HG02678 (cell line): ENCODE data around the gene FADS2.
A peak's percentile ranks its signal among the peaks of the same experiment; 100 is the strongest.

Experiments
- ATAC-seq: cut with Tn5 transposase; IDR thresholded peaks from one replicate; pipeline ENCODE4 v1.9.1; 2021; ENCODE audit warnings: mild to moderate bottlenecking, moderate library complexity; ENCODE audit not compliant: unreplicated experiment

FADS2 gene

DNA sequence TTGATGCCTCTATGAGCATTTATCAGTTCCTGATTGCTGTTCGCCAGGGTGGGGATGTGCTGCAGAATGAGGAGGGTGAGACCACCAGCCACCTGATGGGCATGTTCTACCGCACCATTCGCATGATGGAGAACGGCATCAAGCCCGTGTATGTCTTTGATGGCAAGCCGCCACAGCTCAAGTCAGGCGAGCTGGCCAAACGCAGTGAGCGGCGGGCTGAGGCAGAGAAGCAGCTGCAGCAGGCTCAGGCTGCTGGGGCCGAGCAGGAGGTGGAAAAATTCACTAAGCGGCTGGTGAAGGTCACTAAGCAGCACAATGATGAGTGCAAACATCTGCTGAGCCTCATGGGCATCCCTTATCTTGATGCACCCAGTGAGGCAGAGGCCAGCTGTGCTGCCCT lies 32.6 kb upstream of the FADS2 start:
- ATAC-seq, result no peak

DNA sequence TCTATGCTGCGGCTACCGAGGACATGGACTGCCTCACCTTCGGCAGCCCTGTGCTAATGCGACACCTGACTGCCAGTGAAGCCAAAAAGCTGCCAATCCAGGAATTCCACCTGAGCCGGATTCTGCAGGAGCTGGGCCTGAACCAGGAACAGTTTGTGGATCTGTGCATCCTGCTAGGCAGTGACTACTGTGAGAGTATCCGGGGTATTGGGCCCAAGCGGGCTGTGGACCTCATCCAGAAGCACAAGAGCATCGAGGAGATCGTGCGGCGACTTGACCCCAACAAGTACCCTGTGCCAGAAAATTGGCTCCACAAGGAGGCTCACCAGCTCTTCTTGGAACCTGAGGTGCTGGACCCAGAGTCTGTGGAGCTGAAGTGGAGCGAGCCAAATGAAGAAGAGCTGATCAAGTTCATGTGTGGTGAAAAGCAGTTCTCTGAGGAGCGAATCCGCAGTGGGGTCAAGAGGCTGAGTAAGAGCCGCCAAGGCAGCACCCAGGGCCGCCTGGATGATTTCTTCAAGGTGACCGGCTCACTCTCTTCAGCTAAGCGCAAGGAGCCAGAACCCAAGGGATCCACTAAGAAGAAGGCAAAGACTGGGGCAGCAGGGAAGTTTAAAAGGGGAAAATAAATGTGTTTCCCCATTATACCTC lies 32.1 kb upstream of the FADS2 start:
- ATAC-seq, result no peak

DNA sequence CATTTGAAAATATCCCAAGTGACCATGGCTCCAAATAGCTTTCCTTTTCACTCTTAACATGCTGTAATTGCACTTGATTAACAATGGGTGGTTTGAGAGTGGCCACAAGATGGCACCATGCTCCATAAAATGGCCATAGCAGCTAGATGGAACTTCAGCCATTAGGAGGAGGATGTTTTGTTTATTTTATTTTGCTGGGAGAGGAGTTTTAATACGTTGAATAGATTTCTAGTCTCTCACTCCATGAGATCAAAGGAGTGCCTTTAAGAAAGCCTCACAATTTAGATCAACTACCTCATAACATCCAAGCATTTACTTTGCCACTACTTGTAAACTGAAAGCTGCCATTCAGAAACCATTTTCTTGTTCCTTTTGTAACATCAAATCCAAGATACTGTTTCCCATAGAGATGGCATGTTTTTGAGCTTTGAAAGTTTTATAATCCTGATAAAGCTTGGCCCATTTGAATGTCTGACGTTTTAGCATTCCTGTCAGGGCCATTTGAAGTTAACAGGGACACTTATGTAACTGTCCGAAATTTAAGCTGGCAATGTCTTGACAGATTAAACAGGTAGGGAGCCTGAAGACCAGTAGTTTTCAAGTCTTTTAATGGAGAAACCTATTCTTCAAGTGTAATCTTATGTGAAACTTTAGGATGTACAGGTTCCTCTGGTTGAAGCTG lies 30.7 kb upstream of the FADS2 start:
- no peak for ATAC-seq

DNA sequence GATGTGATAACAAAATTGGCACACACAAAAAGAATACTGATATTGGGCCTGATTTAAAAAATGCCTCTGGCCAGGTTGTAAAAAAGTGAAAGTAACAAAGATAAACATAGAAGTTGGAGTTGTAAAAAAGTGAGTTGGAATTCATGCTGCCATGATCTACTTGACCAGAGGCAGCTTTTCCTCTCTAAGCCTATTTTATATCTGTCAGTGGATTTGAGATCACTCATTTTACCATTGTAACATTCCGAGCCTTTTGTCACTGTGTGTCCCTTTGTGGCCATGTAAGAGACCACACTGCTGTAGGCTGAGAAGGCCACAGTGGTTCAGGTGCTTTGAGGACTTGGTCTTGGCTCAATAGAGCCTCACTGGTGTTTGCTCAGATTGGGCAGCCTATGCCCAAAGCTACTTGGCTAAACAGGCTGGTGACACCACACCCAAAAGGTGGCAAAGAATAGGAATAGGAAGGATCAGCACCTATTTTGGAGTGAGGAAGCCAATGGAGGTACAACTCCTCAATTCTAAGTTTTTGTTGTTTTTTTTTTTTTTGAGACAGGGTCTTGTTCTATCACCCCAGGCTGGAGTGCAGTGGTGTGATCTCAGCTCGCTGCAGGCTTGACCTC lies 28.3 kb upstream of the FADS2 start:
- no peak for ATAC-seq

DNA sequence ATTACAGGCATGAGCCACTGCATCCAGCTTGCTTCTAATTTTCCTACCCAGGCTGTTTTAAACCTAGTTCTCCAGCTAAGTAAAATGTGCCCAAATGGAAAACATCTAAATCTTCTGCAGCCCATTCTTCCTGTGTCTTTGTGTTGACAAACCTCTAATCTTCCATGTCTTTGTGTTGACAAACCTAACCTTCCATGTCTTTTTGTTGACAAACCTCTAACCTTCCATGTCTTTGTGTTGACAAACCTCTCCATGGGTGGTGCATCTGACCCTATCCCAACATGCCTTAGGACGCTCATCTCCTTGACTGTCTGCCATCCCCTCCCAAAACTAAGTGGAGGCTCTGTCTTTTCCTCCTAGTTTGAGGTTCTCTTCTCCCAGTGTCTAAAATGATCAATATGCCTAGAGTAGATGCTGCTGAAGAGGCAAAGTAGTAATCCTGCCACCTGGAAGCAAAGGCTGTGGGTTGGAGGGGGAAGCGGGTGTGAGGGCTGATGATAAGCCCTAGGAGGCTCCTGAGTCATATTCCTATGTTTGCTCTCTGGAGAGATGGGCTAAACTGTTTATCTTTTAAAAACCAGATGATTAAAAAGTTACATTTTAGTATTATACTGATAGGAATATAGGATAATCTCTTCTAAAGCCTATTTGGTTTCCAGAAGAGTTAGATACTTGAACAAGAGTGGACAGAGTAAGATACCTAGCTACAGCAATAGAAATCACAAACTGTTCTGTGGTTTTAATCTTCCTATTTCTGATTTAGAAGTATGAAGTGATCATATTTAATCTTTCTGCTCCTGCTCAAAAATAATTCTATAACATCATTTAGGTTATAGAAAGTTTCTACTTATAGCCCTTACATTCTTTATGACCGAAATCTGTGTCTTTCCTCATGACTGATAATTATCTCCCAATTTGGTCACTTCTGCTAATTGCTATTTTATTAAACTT lies 27.5 kb upstream of the FADS2 start:
- ATAC-seq, result no peak

DNA sequence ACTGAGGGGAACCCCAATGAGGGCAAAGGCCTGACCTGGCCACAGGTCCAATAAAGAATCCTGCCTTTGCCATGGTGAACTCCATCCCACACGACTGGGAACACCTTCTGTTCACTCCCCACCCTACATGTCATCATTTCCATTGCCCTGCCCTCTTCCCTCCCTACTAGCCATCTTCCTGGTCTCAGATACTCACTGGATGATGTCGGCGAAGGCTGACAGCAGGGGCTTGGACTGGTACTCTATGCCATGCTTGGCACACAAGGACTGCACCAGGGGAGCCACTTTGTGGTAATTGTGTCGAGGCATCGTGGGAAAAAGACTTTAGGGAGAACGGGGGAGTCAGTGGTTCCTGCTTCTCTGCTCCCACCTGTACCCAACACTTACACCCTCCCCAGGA lies 25.5 kb upstream of the FADS2 start:
- ATAC-seq, result no peak

DNA sequence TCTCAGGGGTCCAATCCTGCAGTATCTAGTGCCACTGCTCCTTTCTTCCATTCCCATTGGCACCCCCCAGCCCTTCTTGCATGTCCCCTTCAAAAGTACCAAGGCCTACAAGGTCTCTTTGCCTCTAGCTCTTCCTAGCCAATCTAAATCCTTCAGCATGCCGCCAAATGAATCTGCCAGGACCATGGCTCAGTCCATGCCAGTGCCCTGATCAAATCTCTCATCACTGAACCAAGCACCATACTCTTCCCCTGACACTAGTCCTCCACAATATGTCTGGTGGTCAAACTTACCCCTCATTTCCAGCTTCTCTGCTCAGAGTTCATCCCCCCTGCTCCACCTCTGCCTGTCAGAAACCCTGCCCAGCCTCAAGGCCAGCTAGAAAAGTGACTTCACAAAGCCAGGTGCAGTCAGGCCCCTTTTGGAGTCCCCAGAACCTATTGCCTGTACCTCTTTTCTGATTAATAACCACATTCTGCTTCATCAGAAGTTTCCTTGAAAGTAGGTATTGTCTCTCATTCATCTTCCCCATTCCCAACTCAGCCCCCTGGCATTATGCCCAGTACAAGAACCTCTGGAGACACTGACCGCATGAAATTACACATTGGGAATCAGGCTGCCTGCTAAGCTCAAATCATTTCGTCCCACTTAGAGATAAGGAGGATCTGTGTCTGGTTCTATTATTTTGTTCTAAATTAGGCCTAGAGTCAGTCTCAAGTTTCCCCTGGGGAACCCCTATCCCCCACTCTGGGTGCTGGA lies 24.0 kb upstream of the FADS2 start:
- no peak for ATAC-seq

DNA sequence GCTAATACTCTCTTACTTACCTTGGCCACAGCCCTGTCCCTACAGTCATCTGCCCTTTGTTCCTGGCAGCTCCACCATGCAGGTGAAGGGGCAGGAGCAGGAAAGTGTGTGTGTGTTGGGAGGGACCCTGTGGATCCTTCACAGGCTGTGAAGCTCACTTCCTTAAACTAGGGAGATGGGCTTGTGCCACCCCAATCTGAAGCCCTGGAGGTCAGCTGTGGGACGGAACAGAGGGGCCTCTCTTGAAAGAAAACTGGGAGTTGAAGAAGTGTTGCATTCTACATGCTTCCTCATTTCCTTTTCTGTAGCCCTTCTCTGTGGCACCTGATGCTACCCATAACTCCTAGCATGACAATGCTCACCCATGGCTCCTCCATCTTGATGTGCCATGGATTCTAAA lies 23.0 kb upstream of the FADS2 start:
- ATAC-seq, result no peak

DNA sequence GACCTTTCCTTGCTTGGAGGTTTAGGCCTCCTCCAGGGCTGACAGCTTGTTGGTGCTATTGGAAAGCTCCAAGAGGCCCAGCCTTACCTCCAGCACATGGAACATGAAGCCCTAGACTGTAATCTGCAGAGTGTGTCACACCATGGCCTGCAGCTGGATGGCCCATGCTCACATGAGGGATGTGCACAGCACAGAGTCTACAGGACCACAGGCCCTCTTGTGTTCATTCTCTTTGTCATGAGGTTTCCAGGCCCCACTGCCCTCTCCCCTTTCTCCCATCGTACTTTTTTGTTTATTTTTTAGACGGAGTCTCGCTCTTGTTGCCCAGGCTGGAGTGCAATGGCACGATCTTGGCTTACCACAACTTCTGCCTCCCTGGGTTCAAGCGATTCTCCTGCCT lies 21.3 kb upstream of the FADS2 start:
- no peak for ATAC-seq

DNA sequence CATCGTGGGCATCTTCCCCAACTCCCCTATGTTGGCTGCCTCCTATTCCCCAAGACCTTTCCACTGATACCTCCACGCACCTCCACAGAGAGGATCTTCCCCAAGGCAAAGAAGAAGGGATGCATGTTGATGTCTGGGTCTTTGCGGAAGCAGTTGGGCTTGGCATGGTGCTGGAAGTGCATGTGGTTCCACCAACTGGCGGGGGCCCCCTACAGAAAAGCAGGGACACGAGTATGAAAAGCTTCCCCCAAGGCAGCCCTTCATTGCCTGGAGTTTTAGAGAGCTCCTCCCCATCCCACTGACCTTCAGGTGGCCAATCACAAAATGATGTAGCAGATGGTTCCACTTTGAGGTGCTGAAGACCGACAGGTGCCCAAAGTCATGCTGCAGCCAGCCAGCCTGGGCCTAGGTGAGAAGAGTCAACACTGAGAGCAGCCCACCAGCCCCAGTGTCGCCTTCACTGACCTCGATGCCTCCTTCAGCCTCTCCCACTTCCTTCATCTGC lies 17.4 kb upstream of the FADS2 start:
- ATAC-seq, result no peak

DNA sequence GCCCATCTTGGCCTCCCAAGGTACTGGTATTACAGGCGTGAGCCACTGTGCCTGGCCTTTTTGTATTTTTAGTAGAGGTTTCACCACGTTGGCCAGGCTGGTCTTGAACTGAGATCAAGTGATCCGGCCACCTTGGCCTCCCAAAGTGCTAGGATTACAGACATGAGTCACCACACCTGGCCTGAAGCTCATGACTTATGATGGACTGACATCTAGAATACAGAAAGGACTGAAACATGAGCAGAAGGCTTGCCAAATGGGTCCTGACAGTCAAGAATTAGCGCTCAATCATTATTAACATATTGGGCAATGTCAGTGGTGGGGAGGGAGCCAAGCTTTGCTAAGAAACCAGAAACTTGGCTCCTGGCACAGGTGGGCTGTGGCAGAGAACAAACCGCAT lies 16.3 kb upstream of the FADS2 start:
- no peak for ATAC-seq

DNA sequence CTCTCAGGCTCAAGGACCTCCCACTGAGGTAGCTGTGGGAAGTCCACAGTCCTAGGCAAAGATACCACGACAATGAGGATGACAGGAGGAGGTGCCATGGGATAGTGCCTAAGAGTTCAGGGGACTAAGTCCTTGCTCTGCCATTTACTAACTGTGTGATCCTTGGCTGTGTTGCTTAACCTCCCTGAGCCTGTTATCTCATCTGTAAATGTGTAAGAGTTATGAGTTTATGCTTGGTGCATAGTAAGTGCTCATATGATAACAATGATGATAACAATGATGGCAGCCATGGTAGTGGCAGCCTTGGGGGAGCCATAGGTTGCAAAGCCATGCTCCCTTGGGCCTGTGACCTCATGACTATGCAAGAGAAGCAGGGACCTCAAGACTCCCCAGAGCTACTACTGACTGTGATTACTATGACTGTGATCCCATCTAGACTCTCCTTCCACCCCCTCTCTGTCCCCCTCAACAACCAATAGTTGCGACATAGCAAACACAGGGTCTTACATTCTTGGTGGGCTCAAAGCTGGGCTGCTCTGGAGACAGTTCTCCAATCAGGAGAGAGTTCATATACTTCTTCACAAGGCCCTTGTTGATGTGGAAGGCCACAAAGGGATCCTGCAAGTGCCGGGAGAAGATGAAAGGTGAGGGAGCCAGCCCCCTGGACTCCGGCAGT lies 15.2 kb upstream of the FADS2 start:
- ATAC-seq, result no peak

DNA sequence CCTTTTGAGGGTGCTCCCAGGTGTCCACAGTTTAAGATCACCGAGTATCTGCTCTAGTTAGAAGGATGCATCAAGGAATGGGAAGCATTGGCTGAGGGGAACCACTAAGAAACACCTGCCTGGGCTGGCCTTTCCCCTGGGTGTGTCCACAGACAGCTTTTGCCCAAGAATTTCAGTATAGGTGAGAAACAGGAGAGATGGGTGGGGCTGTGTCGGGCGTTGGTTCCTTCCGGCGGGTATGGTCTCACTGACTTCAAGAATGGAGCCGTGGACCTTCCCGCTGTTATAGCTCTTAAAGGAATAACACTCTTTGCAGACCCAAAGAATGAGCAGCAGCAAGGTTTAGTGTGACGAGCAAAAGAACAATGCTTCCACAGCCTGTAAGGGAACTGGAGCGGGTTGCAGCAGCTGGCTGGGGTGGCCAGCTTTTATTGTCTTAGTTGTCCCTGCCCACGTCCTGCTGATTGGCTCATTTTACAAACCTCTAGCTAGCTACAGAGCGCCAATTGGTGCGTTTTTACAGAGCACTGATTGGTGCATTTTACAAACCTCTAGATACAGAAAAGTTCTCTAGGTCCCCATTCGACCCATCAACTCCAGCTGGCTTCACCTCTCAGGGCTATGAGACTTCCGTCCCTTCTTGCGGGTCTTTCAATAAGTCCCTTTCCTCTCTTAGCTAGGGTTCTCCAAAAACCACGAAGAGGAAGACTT lies 13.7 kb upstream of the FADS2 start:
- ATAC-seq, result no peak

DNA sequence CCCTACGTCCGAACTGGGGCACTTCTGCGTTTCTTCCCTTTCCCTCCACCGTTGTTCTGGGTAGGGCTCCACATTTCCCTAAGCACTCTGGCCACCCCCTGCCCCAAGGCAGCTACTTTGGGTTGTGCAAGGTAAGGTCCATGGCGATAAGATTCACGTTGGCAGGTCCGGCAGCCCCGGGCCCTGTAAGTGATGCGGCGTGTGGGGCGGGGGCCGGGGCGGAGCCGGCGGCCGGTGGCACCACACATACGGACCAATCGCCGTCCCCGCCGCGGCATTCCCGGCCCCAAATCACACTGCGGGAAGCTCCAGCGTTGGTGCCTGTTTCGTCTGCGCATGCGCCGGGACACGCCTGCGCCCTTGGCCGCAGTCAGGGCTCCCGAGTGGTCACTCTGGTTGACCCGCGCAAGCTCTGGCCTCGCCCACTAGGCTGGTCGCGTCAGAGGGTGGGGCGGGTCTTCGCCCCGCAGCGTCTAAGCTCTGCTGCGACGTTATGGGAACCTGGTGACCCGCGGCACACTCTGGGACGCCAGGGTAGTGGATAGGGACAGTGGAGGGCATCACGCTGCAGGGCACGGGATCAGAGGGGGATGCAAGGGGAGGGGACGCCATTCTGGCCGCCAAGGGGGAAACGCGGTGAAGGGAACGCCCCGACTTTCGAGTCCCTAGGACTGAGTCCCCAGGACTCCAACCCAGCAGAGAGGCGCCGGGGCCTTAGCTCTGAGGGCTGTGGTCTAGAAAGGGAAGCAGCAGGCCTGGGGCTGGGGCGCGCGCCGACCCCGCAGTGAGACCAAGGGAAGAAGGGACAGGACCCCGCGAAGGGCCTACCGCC lies 12.9 kb upstream of the FADS2 start:
- peak; percentile 57 for ATAC-seq

DNA sequence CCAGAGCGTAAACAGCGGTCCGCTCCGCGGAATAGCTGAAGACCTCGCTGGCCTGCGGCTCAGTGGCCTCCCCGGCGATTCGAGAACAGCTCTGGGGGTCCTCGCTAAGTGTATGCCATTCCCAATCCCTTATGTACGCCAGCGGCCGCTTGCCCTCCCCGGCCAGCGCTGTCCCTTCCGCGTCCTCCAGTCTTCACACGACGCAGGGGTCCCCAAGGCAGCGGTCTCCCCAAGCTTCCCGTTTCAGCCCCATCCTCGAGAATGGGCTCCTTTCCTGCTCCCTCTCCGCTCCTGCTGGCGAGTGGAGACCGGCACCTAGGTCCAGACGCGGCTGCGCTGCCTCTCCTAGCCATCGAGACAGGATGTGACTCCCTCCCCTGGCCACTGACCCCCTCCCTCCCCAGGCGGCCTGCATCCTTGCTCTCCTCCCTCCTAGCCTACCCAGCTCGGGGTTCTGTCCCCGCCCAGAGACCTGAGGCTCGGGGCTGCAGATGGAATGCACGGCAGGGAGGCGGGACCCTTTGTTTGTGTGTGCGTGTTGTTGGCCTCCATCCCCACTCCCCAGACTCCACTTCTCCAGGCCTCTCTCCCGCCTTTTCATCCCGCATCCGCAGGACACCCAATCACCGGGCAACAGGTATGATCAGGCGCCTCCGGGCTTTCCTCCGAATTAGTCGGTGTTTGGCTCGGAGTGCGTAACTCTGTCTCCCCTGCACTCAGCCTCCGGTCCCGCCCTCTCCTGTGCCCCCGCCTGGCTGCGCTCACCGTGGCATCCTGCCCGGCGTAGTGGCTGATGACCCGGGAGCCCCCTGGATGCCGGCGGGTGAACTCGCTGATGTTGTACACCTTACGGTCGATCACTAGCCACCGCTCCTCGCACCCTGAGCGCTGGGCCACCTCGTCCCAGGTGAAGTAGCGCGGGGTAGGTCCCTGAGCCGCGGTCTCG lies 12.0 kb upstream of the FADS2 start:
- peak; percentile 40 for ATAC-seq

DNA sequence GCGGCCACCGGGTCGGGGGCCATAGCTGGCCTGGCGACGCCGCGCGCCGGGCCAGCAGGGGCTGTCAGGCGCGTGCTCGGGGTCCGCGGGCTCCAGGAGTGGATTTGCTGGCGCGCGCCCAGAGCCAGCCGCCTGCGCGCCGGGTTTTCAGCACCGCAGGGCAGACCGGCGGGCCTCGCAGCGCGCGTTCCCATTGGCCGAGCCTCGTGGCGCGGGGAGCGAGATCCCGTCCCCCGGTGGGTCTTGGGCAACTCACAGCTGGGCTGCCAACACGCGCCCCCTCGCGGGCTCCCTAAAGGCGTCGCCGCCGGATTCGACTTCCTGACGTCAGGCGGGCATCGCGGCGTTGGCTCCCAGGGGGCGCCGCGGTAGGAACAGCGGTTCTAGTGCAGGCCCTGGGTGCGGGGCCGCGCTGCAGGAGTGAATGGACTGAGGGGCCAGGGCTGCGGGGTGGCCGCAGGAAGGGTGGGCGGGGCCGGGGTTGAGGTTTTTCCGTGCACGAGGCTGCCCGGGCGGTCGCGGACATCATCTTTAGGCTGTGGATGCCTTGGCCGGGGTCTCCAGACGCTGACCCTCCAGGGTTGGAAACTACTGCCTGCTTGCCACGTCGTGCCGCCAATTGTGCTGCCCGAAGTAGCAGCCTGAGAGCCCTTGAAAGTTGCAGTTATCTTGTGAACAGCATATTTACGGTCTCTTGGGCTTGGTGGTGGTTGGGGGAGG lies 11.2 kb upstream of the FADS2 start, which contains the start of gene FADS1:
FADS1 (minus strand) TSS at position 268 of the 720 bp plus-strand sequence; CDS start at position 194, 74 bp downstream.
- ATAC-seq, result peak; percentile 47
